Lung (tissue), 12 donors: ENCODE results near the gene ZNF483. TPM values are rescaled to one million over a fixed set of nuclear protein-coding genes. Genes with fewer than 3 reads are reported as not detected.
"Not testable (repeated sequence)": the region's sequence is repeated elsewhere in the genome, so short reads cannot be mapped to it uniquely, and the experiment has no call there.

Source experiments
- ATAC-seq: fragments of 200-7000 bp; cut with Tn5 transposase; one replicate; pipeline ENCODE4 v1.9.1; 2020; ENCODE audit warnings: moderate number of reproducible peaks; ENCODE audit not compliant: insufficient read depth, low FRiP score
- DNase-seq, 3 donors: peaks; one replicate each; pipeline ENCODE4 v3.0.0-alpha.2; 2013 to 2017
- H3K27ac ChIP-seq, 2 donors: one replicate each; pipeline ENCODE4 v1.5.1; 2013; ENCODE audit warnings: mild to moderate bottlenecking in 2 of 2, moderate library complexity in 2 of 2, control low read depth in 1 of 2, inconsistent platforms in 1 of 2, low read depth in 1 of 2, low read length in 1 of 2
- H3K27me3 ChIP-seq, 3 donors: one replicate each; pipeline ENCODE4 v1.5.1; 2013; ENCODE audit warnings: low read length in 2 of 3; ENCODE audit not compliant: control insufficient read depth in 3 of 3, insufficient read depth in 3 of 3
- H3K36me3 ChIP-seq, 4 donors: one replicate each; pipeline ENCODE4 v1.5.1; 2013; ENCODE audit warnings: low read length in 4 of 4, mild to moderate bottlenecking in 1 of 4, moderate library complexity in 1 of 4; ENCODE audit not compliant: control insufficient read depth in 4 of 4, insufficient read depth in 4 of 4
- H3K4me1 ChIP-seq, 5 donors: one replicate each; pipeline ENCODE4 v1.5.1; 2013; ENCODE audit warnings: low read length in 5 of 5, mild to moderate bottlenecking in 2 of 5, moderate library complexity in 1 of 5; ENCODE audit not compliant: control insufficient read depth in 5 of 5, insufficient read depth in 5 of 5
- H3K4me3 ChIP-seq: one replicate; pipeline ENCODE4 v1.5.1; 2013; ENCODE audit warnings: mild to moderate bottlenecking, control low read depth, moderate library complexity
- H3K9ac ChIP-seq, 2 donors: one replicate each; pipeline ENCODE4 v1.5.1; 2013; ENCODE audit warnings: low read length in 2 of 2, control low read depth in 1 of 2; ENCODE audit not compliant: insufficient read depth in 1 of 2
- H3K9me3 ChIP-seq, 4 donors: one replicate each; pipeline ENCODE4 v1.5.1; 2013; ENCODE audit warnings: low read length in 3 of 4, mild to moderate bottlenecking in 1 of 4, moderate library complexity in 1 of 4; ENCODE audit not compliant: control insufficient read depth in 4 of 4, insufficient read depth in 3 of 4
- WGBS, 2 donors: extraction: QIAGEN DNeasy Blood & Tissue Kit; methylation state at CpG; one replicate each; pipeline ENCODE4 v1.1.7; 2013; 5-methylcytosine and 5-hydroxymethylcytosine counted together
- polyA plus RNA-seq, 2 donors: library from polyadenylated mRNA; stranded (reverse); fragments of 200-250 nt; gene quantifications; one replicate each; pipeline ENCODE4 v1.2.1, GENCODE V29; 2013
- total RNA-seq, 2 donors: library from RNA; depleted of rRNA in 1 of 2; stranded (reverse); fragments of >200 nt in 1 of 2; gene quantifications; one replicate each; pipeline ENCODE4 v1.2.1, GENCODE V29; 2014 to 2021
- TF ChIP-seq, protein P1 (sequence below): IDR thresholded peaks from 2 replicates; pipeline ENCODE4 v1.5.1; 2012; ENCODE audit warnings: mild to moderate bottlenecking; ENCODE audit errors: control extremely low read depth, extremely low read depth
- donor health status: control.
- donor health status: control.
- donor health status: Bipolar disorder and iron deficiency.
- donor health status: healthy.
- donor health status: DM: yes; HTN: yes; CAD: no.

Gene ZNF483
- total and polyA plus RNA-seq, 4 donors, result 0.14 to 20.6 (median 2.8) TPM

DNA sequence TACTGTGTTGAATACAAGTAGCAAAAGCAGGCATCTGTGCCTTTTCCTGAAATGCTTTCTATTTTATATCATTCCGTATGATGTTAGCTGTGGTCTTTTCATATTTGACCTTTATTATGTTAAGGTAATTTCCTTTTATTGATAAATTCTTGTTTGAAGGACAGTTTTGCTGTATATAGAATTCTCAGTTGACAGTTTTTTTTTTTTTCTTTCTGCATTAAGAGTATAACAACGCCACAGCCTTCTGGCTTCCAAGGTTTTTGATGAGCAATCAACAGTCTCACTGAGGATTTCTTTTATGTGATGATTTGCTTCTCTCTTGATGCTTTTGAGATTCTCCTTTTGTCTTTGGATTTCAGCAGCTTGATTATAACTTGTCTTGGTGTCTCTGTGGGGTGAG lies 23.6 kb downstream of the ZNF483 start:
- no peak overlapping the region for H3K9ac ChIP-seq
- ATAC-seq, result no peak
- TF ChIP-seq, protein P1, sequence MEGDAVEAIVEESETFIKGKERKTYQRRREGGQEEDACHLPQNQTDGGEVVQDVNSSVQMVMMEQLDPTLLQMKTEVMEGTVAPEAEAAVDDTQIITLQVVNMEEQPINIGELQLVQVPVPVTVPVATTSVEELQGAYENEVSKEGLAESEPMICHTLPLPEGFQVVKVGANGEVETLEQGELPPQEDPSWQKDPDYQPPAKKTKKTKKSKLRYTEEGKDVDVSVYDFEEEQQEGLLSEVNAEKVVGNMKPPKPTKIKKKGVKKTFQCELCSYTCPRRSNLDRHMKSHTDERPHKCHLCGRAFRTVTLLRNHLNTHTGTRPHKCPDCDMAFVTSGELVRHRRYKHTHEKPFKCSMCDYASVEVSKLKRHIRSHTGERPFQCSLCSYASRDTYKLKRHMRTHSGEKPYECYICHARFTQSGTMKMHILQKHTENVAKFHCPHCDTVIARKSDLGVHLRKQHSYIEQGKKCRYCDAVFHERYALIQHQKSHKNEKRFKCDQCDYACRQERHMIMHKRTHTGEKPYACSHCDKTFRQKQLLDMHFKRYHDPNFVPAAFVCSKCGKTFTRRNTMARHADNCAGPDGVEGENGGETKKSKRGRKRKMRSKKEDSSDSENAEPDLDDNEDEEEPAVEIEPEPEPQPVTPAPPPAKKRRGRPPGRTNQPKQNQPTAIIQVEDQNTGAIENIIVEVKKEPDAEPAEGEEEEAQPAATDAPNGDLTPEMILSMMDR, result no peak
- no peak for DNase-seq
- whole genome bisulfite sequencing, 2 donors, result 96 to 97% methylated on average over 2 of the region's 2 CpGs
- no peaks in the 10 kb centered on the region for H3K4me1 ChIP-seq
- no peaks in the 10 kb centered on the region for H3K27me3 ChIP-seq
- H3K9me3 ChIP-seq, result peaks cover 5 to 50% (median 23%) of the 10 kb centered on the region in 4 donors
- peaks cover 0 to 17% (median 0%) of the 10 kb centered on the region in 4 donors for H3K36me3 ChIP-seq
- H3K4me3 ChIP-seq, result no peak overlapping the region
- no peak overlapping the region for H3K27ac ChIP-seq

DNA sequence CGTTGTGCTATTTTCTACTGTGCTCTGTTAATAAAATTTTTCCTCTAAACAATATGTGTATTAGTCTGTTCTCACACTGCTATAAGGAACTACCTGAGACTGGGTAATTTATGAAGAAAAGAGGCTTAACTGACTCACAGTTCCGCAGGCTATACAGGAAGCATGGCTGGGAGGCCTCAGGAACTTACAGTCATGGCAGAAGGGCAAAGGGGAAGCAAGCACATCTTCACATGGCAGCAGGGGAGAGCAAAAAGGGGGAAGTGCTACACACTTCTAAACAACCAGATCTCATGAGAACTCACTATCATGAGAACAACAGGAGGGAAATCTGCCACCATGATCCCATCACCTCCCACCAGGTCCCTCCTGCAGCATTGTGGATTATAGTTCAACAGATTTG lies 30.4 kb downstream of the ZNF483 start:
- H3K27ac ChIP-seq, H3K4me3 ChIP-seq, DNase-seq, H3K9ac ChIP-seq, H3K36me3 ChIP-seq, H3K27me3 ChIP-seq, ATAC-seq, H3K4me1 ChIP-seq: not testable (repeated sequence)
- H3K9me3 ChIP-seq, result peaks cover 0 to 23% (median 8%) of the 10 kb centered on the region in 4 donors
- WGBS, 2 donors, result 61 to 82% methylated on average over 2 of the region's 2 CpGs

DNA sequence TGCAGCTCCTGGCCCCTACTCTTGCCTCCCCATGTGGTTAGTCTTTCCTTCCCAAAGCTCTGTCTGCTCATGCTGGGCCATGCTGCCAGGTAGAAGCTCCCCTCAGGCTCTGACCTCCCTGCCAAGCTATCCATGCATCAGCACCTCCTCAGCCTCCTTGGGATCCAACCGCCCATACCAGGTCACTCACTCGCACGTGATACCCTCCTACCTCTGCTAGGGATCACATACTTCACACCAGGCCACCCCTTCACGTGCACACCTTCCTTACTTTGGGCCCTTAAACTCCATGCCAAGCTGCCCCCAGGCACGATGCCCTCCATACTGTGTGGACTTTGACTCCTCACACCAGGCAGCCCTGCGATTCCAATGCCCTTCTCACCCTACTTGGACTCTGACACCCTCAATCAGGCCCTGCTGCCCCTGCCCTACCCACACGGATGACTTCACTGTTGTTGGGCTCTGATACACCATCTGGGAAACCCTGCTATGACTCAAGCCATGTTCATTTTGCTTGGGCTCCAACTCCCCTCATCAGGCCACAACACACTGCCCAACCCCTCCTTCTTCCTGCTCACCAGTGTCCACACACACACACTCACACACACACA lies 34.1 kb downstream of the ZNF483 start:
- Histone ChIP-seq H3K27ac (no peak overlapping the region), H3K4me3 (no peak overlapping the region), H3K9me3 (peaks cover 0 to 20% (median 5%) of the 10 kb centered on the region in 4 donors), H3K4me1 (no peaks in the 10 kb centered on the region), H3K9ac (no peak overlapping the region), H3K27me3 (no peaks in the 10 kb centered on the region), H3K36me3 (peaks cover 6 to 15% (median 10%) of the 10 kb centered on the region in 4 donors)
- ATAC-seq, result no peak
- TF ChIP-seq, protein P1, result no peak
- DNase-seq, result no peak
- WGBS, 2 donors, result 91% methylated on average over 7 of the region's 7 CpGs

DNA sequence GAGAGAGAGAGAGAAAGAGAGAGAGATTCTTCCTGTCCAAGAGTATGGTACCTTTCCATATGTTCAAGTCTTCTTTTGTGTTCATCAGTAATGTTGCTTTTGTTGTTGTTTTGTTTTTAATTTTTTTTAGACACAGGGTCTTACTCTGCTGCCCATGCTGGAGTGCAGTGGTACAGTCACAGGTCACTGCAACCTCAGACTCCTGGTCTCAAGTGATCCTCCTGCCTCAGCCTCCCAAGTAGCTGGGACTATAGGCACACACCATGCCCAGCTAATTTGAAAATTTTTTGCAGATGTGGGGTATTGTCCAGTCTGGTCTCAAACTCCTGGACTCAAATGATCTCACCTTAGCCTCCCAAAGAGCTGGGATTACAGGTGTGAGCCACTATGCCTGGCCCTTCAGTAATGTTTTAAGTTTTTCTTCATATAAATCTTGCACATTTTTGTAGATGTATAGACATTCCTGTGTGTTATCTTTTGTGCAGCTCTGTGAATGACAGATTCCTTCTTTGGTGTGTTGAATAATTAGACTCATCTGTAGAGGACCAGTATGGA lies 36.3 kb downstream of the ZNF483 start:
- ATAC-seq, result no peak
- H3K4me3 ChIP-seq, result no peak overlapping the region
- H3K9ac ChIP-seq, result no peak overlapping the region
- H3K4me1 ChIP-seq, result no peaks in the 10 kb centered on the region
- DNase-seq, result no peak
- H3K36me3 ChIP-seq, result peaks cover 14 to 18% (median 15%) of the 10 kb centered on the region in 4 donors
- TF ChIP-seq, protein P1, result no peak
- no peaks in the 10 kb centered on the region for H3K27me3 ChIP-seq
- H3K9me3 ChIP-seq, result peaks cover 0 to 10% (median under 1%) of the 10 kb centered on the region in 4 donors
- H3K27ac ChIP-seq, result no peak overlapping the region
